ENCODE data around the gene SCN3B. TPM values are rescaled to one million over a fixed set of nuclear protein-coding genes. Genes with fewer than 3 reads are reported as not detected.

Gene SCN3B
- total RNA-seq, 1 experiment from 2014 or later = 0.77 TPM

GRCh38 chr11:123694551-123694950 is 40.1 kb upstream of the SCN3B start:
- Histone ChIP-seq H3K18ac (ENCODE audit: insufficient read length, low read depth, low read length) (no peak overlapping the region), H2AK5ac (ENCODE audit: insufficient read length, low read length) (no peak overlapping the region), H3K23ac (ENCODE audit: insufficient read length, low read depth, low read length) (no peak overlapping the region), H2BK120ac (ENCODE audit: low read depth, low read length, poor library complexity, severe bottlenecking) (no peak overlapping the region), H2BK20ac (ENCODE audit: low read depth, low read length, poor library complexity, severe bottlenecking) (no peak overlapping the region), H4K8ac (replicated peaks; ENCODE audit: insufficient read length, low read depth, low read length) (no peak overlapping the region), H2BK15ac (ENCODE audit: low read depth, low read length) (no peak overlapping the region), H3K4me1 (ENCODE audit: insufficient read depth, low read length) (no peaks in the 10 kb centered on the region), H3K9ac (ENCODE audit: extremely low read depth, insufficient read length, low read length) (no peak overlapping the region), H2BK5ac (ENCODE audit: insufficient read length, low read length) (no peak overlapping the region), H4K20me1 (ENCODE audit: control insufficient read depth, insufficient read depth, insufficient read length) (no peaks in the 10 kb centered on the region), H3K4ac (ENCODE audit: low read depth, low read length) (no peak overlapping the region), H3K14ac (ENCODE audit: insufficient read depth, low read length) (no peak overlapping the region), H3K79me2 (ENCODE audit: insufficient read depth, low read length) (no peaks in the 10 kb centered on the region), H3K27ac (ENCODE audit: insufficient read length, low read depth, low read length) (no peak overlapping the region), H3K9me3 (ENCODE audit: control insufficient read depth, low read depth, low read length) (no peaks in the 10 kb centered on the region), H3K27me3 (ENCODE audit: insufficient read depth, low read length) (no peaks in the 10 kb centered on the region), H3T11ph (ENCODE audit: low read length) (no peak overlapping the region), H2BK12ac (ENCODE audit: insufficient read length, low read depth, low read length) (no peak overlapping the region), H3K56ac (ENCODE audit: insufficient read length, low read depth, low read length) (no peak overlapping the region), H3K4me2 (ENCODE audit: insufficient read depth, insufficient read length, low read length) (no peak overlapping the region), H4K5ac (ENCODE audit: insufficient read length, low read depth, low read length) (no peak overlapping the region), H3K79me1 (ENCODE audit: insufficient read depth, low read depth, low read length, poor library complexity, severe bottlenecking) (no peaks in the 10 kb centered on the region), H3K23me2 (ENCODE audit: insufficient read length, low read depth, low read length, poor library complexity, severe bottlenecking) (no peaks in the 10 kb centered on the region), H2AFZ (ENCODE audit: low read length) (no peak overlapping the region), H4K91ac (ENCODE audit: insufficient read length, low read depth, low read length) (no peak overlapping the region)
- Mint-ChIP-seq H3K27me3 (ENCODE audit: low read depth) (peaks cover 7% of the 10 kb centered on the region; the same call in 1 of the 2 replicates), H3K9me3 (no peaks in the 10 kb centered on the region), H3K27ac (no peak overlapping the region), H3K4me3 (no peak overlapping the region), H3K36me3 (ENCODE audit: insufficient read depth in 1 of 3, low read depth in 3 of 3) (no peaks in the 10 kb centered on the region), H3K4me1 (0 out of 4 replicates have a peak, but pooled peaks cover 0 to 3% of the 10 kb centered on the region in 2 experiments)
- no CpG with 5 or more reads among the region's 2 CpGs for WGBS (ENCODE audit: extremely low coverage, insufficient read length, low lambda C conversion rate)
- no peak for TF ChIP-seq CTCF (conservative IDR thresholded peaks at IDR 0.05)
- no peak for DNase-seq

Measured in H9 (cell line).